NB4 (cell line): ENCODE measurements around the gene ZNF185.
A peak's percentile ranks its signal among the peaks of the same experiment; 100 is the strongest.

ENCODE experiments used
- DNase-seq: peaks from one replicate; pipeline ENCODE4 v3.0.0; 2010; ENCODE audit warnings: low read depth
- H3K4me3 ChIP-seq: one replicate; pipeline ENCODE4 v1.5.1; 2011; ENCODE audit warnings: mild to moderate bottlenecking, low read depth, low read length, moderate library complexity
- CTCF ChIP-seq: IDR thresholded peaks from one replicate; pipeline ENCODE4 v1.5.1; 2012; ENCODE audit warnings: low read depth, low read length
- MAX ChIP-seq: IDR thresholded peaks from 2 replicates; pipeline ENCODE4 v1.6.1; 2011; ENCODE audit warnings: low read depth, low read length
- MYC ChIP-seq: IDR thresholded peaks from 2 replicates; pipeline ENCODE4 v1.6.1; 2011; ENCODE audit warnings: low read depth, low read length
- POLR2A ChIP-seq: IDR thresholded peaks from 2 replicates; pipeline ENCODE4 v1.6.1; 2011; ENCODE audit warnings: mild to moderate bottlenecking; ENCODE audit not compliant: insufficient read length; ENCODE audit errors: extremely low read depth

The ZNF185 gene

DNA sequence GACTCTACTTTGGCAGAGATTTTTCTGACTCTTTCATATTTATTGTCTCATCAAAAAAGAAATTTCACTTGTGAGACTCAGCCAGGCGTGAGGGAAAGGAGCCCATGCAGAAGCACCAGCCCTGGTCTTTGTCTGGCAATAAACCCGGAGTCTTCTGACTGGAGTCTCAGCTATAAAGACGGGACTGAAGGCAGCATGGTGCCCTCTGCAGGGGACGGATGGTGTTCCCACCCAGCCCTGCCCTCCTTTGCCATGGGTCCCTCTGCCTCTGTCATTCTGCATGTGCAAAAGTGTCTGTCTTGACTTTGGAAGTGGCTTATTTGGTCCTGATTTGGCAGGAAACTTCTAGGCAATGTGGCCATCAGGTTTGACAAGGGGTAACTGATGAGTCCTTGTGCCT lies 14.2 kb downstream of the ZNF185 start:
- DNase-seq, result peak; percentile 44
- TF ChIP-seq CTCF, result peak; percentile 27
- TF ChIP-seq MAX, result no peak
- no peak overlapping the region for H3K4me3 ChIP-seq

GRCh38 chrX:152912641-152913040 lies 14.8 kb downstream of the ZNF185 start:
- DNase-seq, result no peak
- H3K4me3 ChIP-seq, result no peak overlapping the region
- no peak for TF ChIP-seq MYC

DNA sequence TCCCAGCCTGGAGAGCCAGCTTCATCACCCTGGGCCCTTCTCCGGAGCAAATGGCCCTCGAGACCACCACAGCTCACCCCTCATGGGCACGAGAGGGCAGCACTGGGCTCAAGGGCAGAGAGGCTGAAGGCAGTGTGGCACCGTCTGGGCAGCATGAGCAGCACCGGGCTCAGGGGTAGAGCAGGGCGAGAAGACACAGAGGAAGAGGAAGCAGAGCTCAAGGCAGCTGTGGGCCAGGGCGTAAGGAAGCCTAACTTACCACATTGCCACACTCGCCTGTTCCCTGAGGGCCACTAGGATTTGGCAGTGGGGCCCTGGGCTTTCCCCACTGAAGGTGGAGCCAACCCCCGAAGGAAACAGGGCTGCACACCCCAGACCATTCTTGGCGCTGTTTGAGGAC lies 15.5 kb downstream of the ZNF185 start:
- DNase-seq, result peak; percentile 59
- no peak overlapping the region for H3K4me3 ChIP-seq
- TF ChIP-seq CTCF, result no peak
- TF ChIP-seq MYC, result no peak
- no peak for TF ChIP-seq MAX
- TF ChIP-seq POLR2A, result no peak

GRCh38 chrX:152913910-152914309 lies 16.0 kb downstream of the ZNF185 start:
- no peak for DNase-seq
- H3K4me3 ChIP-seq, result no peak overlapping the region
- TF ChIP-seq CTCF, result no peak
- TF ChIP-seq POLR2A, result no peak
- no peak for TF ChIP-seq MAX
- no peak for TF ChIP-seq MYC

GRCh38 chrX:152915541-152916241 lies 17.8 kb downstream of the ZNF185 start:
- peak; percentile 55 for DNase-seq
- no peak overlapping the region for H3K4me3 ChIP-seq
- TF ChIP-seq MYC (no peak), POLR2A (no peak), CTCF (peak; percentile 68), MAX (no peak)

- TF ChIP-seq MAX, result no peak
- no peak for TF ChIP-seq CTCF
- TF ChIP-seq MYC, result no peak
- no peak for TF ChIP-seq POLR2A
- no peak for DNase-seq
- no peak overlapping the region for H3K4me3 ChIP-seq
Measured at GRCh38 chrX:152917656-152918579, 20.1 kb downstream of the ZNF185 start.
